ENCODE measurements around the gene SCRG1.

SCRG1 gene

GRCh38 chr4:173410079-173410478, 11.2 kb upstream of the SCRG1 start:
- DNase-seq, result no peak

- DNase-seq, result no peak
Measured at GRCh38 chr4:173405840-173406606, 7.1 kb upstream of the SCRG1 start.

- no peak for DNase-seq
Measured at GRCh38 chr4:173404296-173404865, 5.5 kb upstream of the SCRG1 start.

- DNase-seq, result no peak
Measured at GRCh38 chr4:173403051-173403450, 4.1 kb upstream of the SCRG1 start.

- DNase-seq, result no peak
Measured at GRCh38 chr4:173401063-173401462, 2.1 kb upstream of the SCRG1 start.

GRCh38 chr4:173398220-173398619, 696 bp downstream of the SCRG1 start:
- DNase-seq, result no peak

- DNase-seq, result no peak
Measured at GRCh38 chr4:173397604-173398003, 1.3 kb downstream of the SCRG1 start.

- no peak for DNase-seq
Measured at GRCh38 chr4:173391701-173392100, 7.2 kb downstream of the SCRG1 start.

- no peak for DNase-seq
Measured at GRCh38 chr4:173386751-173387150, 12.2 kb downstream of the SCRG1 start.

- no peak for DNase-seq
Measured at GRCh38 chr4:173382349-173382748, 16.6 kb downstream of the SCRG1 start.

- DNase-seq, result no peak
Measured at GRCh38 chr4:173381610-173382009, 17.3 kb downstream of the SCRG1 start.

GRCh38 chr4:173380987-173381386, 17.9 kb downstream of the SCRG1 start:
- DNase-seq, result no peak

- DNase-seq, result no peak
Measured at GRCh38 chr4:173379929-173380328, 19.0 kb downstream of the SCRG1 start.

GRCh38 chr4:173374588-173374987, 24.3 kb downstream of the SCRG1 start:
- no peak for DNase-seq

- DNase-seq, result peak; percentile 24 to 56
Measured at GRCh38 chr4:173371292-173372192, 27.4 kb downstream of the SCRG1 start.

GRCh38 chr4:173370477-173371291, 28.2 kb downstream of the SCRG1 start, which contains the start of gene SAP30:
TSS of gene SAP30 (plus strand) at chr4:173370954. CDS start at chr4:173371183, 229 bp downstream.
- peak; percentile 92 to 94 for DNase-seq

GRCh38 chr4:173370130-173370476, 28.8 kb downstream of the SCRG1 start:
- no peak for DNase-seq

- no peak for DNase-seq
Measured at GRCh38 chr4:173367946-173368345, 31.0 kb downstream of the SCRG1 start.

- DNase-seq, result no peak
Measured at GRCh38 chr4:173367285-173367684, 31.6 kb downstream of the SCRG1 start.

- DNase-seq, result no peak
Measured at GRCh38 chr4:173365359-173365996, 33.4 kb downstream of the SCRG1 start.

- peak in 1 of 2 experiments; percentile 38 for DNase-seq
Measured at GRCh38 chr4:173362666-173363065, 36.2 kb downstream of the SCRG1 start.

- DNase-seq, result no peak
Measured at GRCh38 chr4:173360587-173361221, 38.2 kb downstream of the SCRG1 start.
